Measurements from ENCODE around the gene GGT5. TPM values are rescaled to one million over a fixed set of nuclear protein-coding genes. Genes with fewer than 3 reads are reported as not detected.
A peak's percentile ranks its signal among the peaks of the same experiment; 100 is the strongest.

GGT5 gene
- total RNA-seq, 4 donors from 2014 or later, result 35.8 to 156 (median 83.7) TPM

DNA sequence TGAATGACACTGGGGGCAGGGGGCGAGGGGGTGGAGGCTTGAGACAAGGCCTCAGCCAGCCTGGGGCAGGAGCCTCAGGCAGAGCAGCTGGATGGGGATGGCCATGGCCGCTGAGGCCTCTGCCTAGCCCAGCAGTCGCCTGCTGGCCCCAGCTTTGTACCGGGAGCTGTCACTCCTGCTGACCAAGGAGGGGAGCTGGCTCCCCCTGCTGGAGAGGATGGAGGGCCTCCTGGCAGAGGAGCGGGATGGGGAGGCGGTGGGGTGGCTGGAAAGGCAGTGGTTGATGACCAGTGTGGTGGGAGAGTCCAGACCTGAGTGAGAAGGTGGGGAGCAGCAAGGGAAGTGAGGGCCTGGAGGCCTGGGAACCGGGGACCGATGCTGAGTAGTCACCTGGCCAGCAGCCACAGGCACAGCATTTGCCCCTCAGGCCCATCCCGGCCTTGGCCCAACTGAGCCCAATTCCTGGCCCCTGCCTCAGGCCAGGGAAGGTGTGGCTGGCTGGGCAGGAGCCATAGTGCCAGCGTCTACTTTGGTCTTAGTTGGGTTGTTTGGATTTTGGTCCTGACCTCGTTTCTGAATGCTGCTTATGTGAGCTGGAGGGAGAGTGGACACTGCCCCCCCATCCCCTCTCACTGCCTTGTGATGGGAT lies 69.6 kb downstream of the GGT5 start:
- H3K27ac ChIP-seq, result peak overlapping the region in 3 of 4 donors; percentile 57 to 82 (median 62)

DNA sequence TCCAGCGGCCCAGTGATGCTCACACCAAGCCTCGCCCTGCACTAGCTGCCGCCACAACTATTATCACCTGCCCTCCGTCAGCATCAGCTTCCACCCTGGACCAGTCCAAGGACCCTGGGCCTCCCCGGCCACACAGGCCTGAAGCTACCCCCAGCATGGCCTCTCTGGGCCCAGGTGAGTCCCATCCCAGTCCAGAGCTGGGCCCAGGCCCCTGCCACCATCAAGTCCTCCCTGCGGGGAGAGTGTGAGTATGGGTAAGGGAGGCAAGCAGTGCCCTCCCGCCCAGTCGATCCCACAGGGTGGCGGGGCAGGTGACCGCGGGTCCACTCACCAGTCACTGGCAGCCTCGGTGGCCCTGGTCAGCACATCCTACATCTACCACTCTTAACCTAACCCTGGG lies 73.1 kb downstream of the GGT5 start:
- Histone ChIP-seq H3K27me3 (no peaks in the 10 kb centered on the region), H3K9me3 (no peaks in the 10 kb centered on the region), H3K4me3 (no peak overlapping the region), H3K27ac (no peak overlapping the region), H3K36me3 (peaks cover 0 to 97% (median 6%) of the 10 kb centered on the region in 3 donors), H3K4me1 (peaks cover 0 to 14% (median 2%) of the 10 kb centered on the region in 4 donors)
- 94 to 99% methylated on average over 12 of the region's 12 CpGs for WGBS, 2 donors
- TF ChIP-seq, protein P1, sequence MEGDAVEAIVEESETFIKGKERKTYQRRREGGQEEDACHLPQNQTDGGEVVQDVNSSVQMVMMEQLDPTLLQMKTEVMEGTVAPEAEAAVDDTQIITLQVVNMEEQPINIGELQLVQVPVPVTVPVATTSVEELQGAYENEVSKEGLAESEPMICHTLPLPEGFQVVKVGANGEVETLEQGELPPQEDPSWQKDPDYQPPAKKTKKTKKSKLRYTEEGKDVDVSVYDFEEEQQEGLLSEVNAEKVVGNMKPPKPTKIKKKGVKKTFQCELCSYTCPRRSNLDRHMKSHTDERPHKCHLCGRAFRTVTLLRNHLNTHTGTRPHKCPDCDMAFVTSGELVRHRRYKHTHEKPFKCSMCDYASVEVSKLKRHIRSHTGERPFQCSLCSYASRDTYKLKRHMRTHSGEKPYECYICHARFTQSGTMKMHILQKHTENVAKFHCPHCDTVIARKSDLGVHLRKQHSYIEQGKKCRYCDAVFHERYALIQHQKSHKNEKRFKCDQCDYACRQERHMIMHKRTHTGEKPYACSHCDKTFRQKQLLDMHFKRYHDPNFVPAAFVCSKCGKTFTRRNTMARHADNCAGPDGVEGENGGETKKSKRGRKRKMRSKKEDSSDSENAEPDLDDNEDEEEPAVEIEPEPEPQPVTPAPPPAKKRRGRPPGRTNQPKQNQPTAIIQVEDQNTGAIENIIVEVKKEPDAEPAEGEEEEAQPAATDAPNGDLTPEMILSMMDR (IDR thresholded peaks at IDR 0.05), result no peak
- TF ChIP-seq EP300 (IDR thresholded peaks at IDR 0.05), result no peak
- TF ChIP-seq POLR2A (IDR thresholded peaks at IDR 0.05), result no peak
- no peak for DNase-seq (ENCODE audit: low spot score in 2 of 2)

More for the DNA sequence above, 69.6 kb downstream of the GGT5 start:
- peak in 1 of 2 donors; percentile 20 for TF ChIP-seq EP300 (IDR thresholded peaks at IDR 0.05)
- TF ChIP-seq, protein P1 (IDR thresholded peaks at IDR 0.05), result peak; percentile 74 to 94 (median 83)
- TF ChIP-seq POLR2A (IDR thresholded peaks at IDR 0.05), result no peak
- WGBS, 2 donors, result 44 to 55% methylated on average over 11 of the region's 11 CpGs
- no peaks in the 10 kb centered on the region for H3K27me3 ChIP-seq
- no peaks in the 10 kb centered on the region for H3K9me3 ChIP-seq
- peak; percentile 62 to 78 for DNase-seq (ENCODE audit: low spot score in 2 of 2)
- H3K36me3 ChIP-seq, result peaks cover 0 to 83% (median 0%) of the 10 kb centered on the region in 3 donors
- H3K4me3 ChIP-seq, result no peak overlapping the region
- H3K4me1 ChIP-seq, result peaks cover 0 to 14% (median 2%) of the 10 kb centered on the region in 4 donors

DNA sequence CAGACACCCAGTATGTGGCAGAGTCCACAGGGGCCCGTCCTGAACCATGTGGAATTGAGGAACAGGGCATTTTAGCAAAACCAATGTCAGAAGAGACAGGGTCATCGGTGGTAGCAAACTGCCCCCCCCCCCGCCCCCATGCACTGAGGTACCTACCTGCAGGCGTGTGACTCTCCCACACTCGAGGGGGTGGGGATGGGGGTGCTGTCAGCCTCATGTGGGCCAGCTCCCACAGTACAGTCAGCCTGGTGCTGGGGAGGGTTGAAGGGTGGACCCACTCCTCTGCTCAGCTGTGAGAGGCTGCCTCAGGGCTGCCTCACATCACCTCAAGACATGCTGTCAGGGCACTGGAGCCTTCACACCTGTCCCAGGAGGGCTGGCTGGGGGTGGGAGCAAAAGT lies 74.2 kb downstream of the GGT5 start:
- no peaks in the 10 kb centered on the region for H3K9me3 ChIP-seq
- WGBS, 2 donors, result 100% methylated on average over 1 of the region's 5 CpGs; no CpG with 5 or more reads in 1 of the 2 donors
- H3K27ac ChIP-seq, result no peak overlapping the region
- peaks cover 0 to 97% (median 13%) of the 10 kb centered on the region in 3 donors for H3K36me3 ChIP-seq
- no peaks in the 10 kb centered on the region for H3K27me3 ChIP-seq
- H3K4me3 ChIP-seq, result no peak overlapping the region
- DNase-seq (ENCODE audit: low spot score in 2 of 2), result no peak
- no peak for TF ChIP-seq POLR2A (IDR thresholded peaks at IDR 0.05)
- TF ChIP-seq, protein P1 (IDR thresholded peaks at IDR 0.05), result no peak
- TF ChIP-seq EP300 (IDR thresholded peaks at IDR 0.05), result no peak
- peaks cover 0 to 14% (median 2%) of the 10 kb centered on the region in 4 donors for H3K4me1 ChIP-seq

DNA sequence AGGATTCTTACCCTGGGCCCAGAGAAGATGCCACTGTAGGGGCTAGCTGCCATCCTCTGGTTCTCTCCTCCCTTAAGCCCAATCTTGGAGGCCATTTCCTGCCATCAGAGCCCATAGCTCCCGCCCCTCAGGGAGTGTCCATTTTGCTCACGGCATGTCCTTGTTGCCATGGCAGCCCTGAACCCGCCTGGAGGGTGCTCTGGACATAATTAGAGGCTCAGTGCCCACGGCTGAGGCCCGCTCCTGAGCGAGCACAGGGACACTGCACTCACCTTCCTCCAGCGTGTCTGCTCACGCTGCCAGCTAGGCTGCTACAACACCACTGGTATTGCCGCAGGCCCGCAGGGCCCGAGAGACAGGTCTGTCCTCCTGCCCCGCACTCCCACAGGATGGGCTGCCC lies 74.7 kb downstream of the GGT5 start:
- Histone ChIP-seq H3K27me3 (no peaks in the 10 kb centered on the region), H3K27ac (peak overlapping the region in 1 of 4 donors; percentile 13), H3K4me1 (peaks cover 0 to 10% (median 2%) of the 10 kb centered on the region in 4 donors), H3K36me3 (peaks cover 0 to 98% (median 18%) of the 10 kb centered on the region in 3 donors), H3K4me3 (no peak overlapping the region), H3K9me3 (no peaks in the 10 kb centered on the region)
- 63 to 71% methylated on average over 4 to 8 of the region's 12 CpGs for WGBS, 2 donors
- TF ChIP-seq, protein P1 (IDR thresholded peaks at IDR 0.05), result no peak
- TF ChIP-seq POLR2A (IDR thresholded peaks at IDR 0.05) (no peak), EP300 (IDR thresholded peaks at IDR 0.05) (no peak)
- DNase-seq (ENCODE audit: low spot score in 2 of 2), result no peak

Other genes starting within 250 kb of the GGT5 start
- not detected for gene GSTT4, start 239.6 kb downstream of the GGT5 start, total RNA-seq
- gene CABIN1, start 233.8 kb downstream of the GGT5 start, total RNA-seq, result 10 to 100 TPM; 55.5 to 75.0 (median 63.8) TPM
- gene SUSD2, start 63.6 kb downstream of the GGT5 start, total RNA-seq, result 1 to 10 TPM; 9.0 to 9.6 (median 9.4) TPM
- 10 to 100 TPM; 42.2 to 45.1 (median 43.6) TPM for gene SPECC1L, start 25.7 kb upstream of the GGT5 start, total RNA-seq
- gene ADORA2A, start 182.5 kb upstream of the GGT5 start, total RNA-seq, result 1 to 10 TPM; 2.6 to 4.2 (median 3.5) TPM

Measured in tibial nerve (tissue), 4 donors.